Esophagus squamous epithelium (tissue), 4 donors: ENCODE results near the gene RGS2.

Source experiments
- CTCF ChIP-seq, 6 experiments: fragments of 450-650 bp in 4 of 6; fragments of 200-600 bp in 2 of 6; sonication (generic) in 2 of 6; IDR thresholded peaks; one replicate each; pipeline ENCODE4 v1.5.1; 2016 to 2019; ENCODE audit warnings: antibody characterized with exemption in 6 of 6, mild to moderate bottlenecking in 4 of 6, moderate library complexity in 4 of 6
- POLR2A ChIP-seq, 4 donors: fragments of 450-650 bp; IDR thresholded peaks; one replicate each; pipeline ENCODE4 v1.6.1; 2017; ENCODE audit warnings: antibody characterized with exemption in 4 of 4, mild to moderate bottlenecking in 4 of 4, moderate library complexity in 3 of 4

GRCh38 chr1:192859808-192860207 is 51.0 kb downstream of the RGS2 start:
- TF ChIP-seq POLR2A (IDR thresholded peaks at IDR 0.05) (no peak), CTCF (IDR thresholded peaks at IDR 0.05) (no peak)
